T47D (cell line): ENCODE results near the gene CTAG1A.
"Not testable (repeated sequence)": the region's sequence is repeated elsewhere in the genome, so short reads cannot be mapped to it uniquely, and the experiment has no call there.

Experiments
- DNase-seq, 2 experiments: peaks; one replicate each; pipeline versions ENCODE4 v3.0.0 to v3.0.0-alpha.2; 2011 to 2012; ENCODE audit warnings: low read depth in 1 of 2, low spot score in 1 of 2
- JUND ChIP-seq: IDR thresholded peaks from 2 replicates; pipeline ENCODE4 v1.6.1; 2012; ENCODE audit warnings: low read depth
- in situ Hi-C: cut with HindIII; loops from 2 replicates; pipeline ENCODE4 v1.10.0; 2016; ENCODE audit warnings: low sequenced_read_pairs, low pct_unique_long_range_greater_than_20kb

The CTAG1A gene

DNA sequence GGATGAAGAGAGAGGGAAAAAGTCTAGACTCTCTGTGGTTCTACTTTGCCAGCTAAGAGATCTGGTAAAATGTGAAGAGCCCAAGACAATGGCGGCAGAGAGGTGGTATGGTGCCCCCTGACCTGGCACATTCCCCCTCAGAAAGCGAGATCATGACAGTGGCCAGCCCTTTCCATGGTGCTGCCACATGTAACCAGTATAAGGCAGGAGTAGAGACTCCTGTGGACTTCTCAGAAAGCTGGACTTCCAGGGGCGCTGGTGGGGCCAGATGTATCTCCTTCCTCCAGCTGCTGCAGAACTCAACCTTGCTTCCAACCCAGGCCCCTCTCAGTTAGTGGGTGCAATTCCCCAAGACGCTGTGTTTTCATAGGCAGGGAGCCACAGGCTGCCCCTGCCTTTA, 9.6 kb downstream of the CTAG1A start:
- no peak for DNase-seq
- in situ Hi-C loops = no loop called here
- no peak for TF ChIP-seq JUND

DNA sequence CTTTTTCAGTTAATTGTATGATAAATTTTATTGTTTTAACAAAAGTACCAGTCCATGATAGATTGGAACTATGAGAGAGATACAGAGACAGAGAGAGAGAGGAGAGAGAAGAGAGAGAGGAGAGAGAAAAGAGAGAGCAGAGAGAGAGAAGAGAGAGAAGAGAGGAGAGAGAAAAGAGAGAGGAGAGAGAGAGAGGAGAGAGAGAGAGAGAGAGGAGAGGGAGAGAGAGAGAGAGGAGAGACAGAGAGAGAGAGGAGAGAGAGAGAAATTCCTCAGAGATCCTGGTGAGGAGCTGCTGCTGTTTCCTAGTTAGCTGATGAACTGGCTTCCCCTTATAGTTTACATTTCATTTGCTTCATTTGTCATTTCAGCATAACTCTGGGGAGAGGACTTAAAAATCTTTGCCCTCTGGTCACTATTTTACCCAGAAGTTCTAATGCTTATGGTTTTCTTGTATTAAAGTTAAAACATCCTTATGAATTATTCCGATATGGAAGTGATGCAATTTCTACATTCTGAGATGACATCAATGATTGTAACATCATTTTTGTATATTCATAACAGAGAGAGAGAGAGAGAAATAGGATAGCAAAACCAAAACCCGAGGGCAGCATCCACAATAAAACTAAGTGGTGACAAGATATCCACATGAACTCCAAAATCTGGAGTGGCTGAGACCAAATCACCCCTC, 10.8 kb downstream of the CTAG1A start:
- in situ Hi-C loops = no loop called here
- TF ChIP-seq JUND = no peak
- no peak for DNase-seq

DNA sequence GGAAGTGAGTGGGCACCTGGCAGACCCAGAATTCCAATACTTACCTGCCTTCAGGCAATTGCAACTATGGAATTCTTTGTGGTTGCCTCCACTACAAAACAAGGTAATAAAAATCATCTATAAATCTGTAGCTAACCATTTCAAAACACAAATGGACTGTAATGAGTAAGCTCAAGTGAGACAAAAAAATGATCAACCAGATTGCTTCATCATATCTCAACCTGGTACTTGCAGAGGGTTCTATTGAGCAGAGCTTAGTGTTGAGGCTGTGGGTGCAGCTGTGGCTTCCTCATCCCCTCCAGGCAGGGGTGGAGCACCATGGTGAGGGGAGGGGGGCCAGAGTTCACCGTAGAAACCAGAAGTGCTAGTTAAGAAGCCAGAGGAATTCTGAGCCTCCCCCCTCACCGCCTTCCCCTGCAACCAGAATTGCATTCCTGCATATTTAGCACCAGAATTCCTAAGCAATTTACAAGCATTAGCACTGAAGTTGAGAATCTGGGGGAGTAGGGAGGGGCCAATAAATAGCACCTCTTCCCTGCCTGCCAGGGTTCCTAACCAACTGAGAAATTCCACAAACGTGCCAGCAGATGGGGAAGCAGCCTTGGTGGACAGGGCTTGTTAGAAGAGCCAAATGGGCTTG, 11.5 kb downstream of the CTAG1A start:
- in situ Hi-C loops = no loop called here
- TF ChIP-seq JUND = no peak
- peak; percentile 42 to 80 for DNase-seq

DNA sequence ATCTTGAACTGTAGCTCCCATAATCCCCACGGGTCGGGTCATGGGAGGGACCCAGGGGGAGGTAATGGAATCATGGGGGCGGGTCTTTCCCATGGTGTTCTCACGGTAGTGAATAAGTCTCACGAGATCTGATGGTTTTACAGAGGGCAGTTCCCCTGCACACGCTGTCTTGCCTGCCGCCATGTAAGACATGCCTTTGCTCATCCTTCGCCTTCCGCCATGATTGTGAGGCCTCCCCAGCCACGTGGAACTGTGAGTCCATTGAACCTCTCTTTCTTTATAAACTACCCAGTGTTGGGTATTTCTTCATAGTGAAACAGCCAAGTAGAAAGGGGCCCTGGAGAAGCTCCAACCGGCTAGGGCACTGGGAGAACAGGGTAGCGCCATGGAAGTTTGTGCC, 12.3 kb downstream of the CTAG1A start:
- no peak for DNase-seq
- in situ Hi-C loops = no loop called here
- TF ChIP-seq JUND = no peak

DNA sequence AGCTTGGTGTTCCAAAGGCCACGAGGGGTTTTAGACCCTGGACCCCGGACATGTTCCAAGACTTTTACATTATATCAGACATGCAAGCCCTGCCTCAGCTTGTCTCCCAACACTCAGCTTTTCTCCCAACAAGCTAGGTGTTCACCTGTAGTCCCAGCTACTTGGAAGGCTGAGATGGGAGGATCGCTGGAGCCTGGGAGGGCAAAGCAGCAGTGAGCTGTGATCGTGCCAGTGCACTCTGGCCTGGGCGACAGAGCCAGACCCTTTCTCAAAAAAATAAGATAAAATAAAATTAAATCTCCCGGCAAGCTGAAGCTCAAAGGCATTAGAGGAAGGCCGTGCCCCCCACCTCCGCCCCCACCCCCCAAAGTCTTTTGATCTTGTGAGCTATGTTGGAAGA, 13.7 kb downstream of the CTAG1A start:
- no peak for DNase-seq
- no peak for TF ChIP-seq JUND
- in situ Hi-C loops = no loop called here

DNA sequence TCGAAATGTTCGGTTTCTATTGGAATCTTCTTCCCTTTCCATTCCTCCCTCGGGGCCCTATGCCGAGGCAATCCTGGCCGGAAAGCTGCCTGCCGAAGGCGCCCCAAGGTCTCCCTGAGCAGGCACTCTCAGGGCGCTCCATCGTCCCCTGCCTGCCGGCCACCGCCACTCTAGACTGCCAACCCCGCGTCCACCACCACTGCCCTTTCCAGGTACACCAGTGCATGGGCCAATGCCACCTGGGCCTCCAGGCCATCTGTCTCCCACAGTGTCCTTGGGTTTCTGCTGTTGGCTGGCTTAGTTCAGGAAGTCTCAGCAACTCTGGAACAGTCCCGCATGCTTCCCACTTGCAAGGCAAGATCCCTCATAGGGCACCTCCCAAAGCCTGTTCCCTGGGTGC, 14.6 kb downstream of the CTAG1A start:
- in situ Hi-C loops = no loop called here
- TF ChIP-seq JUND = no peak
- DNase-seq = no peak

DNA sequence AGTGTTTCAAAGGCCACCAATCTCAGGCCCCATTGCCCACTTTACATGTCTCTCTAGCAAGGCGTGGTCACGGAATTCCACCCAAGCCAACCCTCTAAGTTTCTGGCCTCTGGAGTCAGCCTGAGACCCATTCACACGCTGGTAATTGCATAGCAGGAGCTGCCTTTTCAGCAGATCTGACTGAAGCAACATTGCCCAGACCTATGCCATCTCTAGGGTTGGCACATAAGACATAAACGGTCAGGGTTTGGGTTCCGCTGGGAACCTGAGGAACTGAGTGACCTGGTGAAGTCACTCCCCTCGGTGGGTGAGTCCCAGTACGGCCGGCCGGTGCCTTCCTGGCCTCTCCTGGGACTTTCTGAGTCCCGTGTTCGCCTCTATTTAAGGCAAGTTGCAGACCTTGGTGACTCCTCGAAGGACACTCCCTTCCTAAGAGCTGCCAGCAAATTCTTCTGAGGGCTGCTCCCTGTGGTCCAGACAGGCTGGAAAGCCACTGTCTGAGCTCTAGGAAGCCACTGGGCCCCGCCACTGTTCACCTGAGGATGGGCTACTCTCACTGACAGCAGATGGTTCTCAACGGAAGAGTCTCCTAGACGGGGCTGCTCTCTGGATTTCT, 15.9 kb downstream of the CTAG1A start:
- in situ Hi-C loops = no loop called here
- DNase-seq = no peak
- no peak for TF ChIP-seq JUND

DNA sequence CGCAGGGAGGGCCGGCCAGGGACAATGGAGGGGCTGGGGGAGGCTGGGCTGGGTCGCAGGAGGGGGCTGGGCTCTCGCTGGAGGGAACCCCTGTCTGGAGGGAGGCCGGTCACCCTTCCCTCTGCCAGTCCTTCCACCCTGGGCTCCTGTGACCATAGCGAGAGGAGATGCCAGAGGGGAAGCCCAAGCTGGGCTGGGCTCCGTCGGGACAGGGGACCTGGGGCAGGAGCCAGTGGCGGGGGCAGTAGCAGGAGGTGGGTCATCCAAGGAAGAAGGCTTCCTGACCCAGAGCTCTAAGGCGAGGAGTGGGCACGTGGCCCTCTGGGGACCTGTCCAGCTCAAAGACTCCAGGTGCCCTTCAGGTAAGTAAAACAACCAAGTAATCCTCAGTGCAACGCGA, 17.3 kb downstream of the CTAG1A start:
- in situ Hi-C loops = no loop called here
- TF ChIP-seq JUND = no peak
- no peak for DNase-seq

DNA sequence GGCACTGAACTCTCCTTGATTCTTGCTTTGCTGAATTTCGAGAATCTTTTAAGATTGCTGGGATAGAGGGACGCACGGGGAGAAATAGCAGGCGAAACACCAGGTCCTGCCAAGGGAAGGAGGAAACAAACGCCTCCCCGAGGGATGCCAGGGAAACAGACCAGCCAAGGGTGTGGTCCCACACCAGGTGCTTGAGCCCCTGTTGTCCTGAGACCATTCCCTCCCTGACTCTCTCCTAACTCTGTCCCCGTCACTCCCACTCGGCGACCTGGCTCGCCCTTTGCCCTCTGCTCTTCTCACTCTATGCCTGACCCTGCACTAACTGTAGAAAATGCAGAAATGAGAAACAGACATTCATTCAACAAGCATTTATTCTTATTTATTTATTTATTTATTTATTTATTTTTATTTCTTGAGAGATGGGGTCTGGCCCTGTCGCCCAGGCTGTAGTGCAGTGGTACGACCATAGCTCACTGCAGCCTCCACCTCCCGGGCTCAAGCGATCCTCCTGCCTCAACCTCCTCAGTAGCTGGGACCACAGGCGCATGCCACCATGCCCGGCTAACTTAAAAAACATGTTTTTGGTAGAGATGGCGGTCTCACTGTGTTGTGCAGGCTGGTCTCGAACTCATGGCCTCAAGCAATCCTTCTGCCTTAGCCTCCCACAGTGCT, 18.0 kb downstream of the CTAG1A start:
- no peak for DNase-seq
- TF ChIP-seq JUND = no peak
- in situ Hi-C loops = no loop called here

DNA sequence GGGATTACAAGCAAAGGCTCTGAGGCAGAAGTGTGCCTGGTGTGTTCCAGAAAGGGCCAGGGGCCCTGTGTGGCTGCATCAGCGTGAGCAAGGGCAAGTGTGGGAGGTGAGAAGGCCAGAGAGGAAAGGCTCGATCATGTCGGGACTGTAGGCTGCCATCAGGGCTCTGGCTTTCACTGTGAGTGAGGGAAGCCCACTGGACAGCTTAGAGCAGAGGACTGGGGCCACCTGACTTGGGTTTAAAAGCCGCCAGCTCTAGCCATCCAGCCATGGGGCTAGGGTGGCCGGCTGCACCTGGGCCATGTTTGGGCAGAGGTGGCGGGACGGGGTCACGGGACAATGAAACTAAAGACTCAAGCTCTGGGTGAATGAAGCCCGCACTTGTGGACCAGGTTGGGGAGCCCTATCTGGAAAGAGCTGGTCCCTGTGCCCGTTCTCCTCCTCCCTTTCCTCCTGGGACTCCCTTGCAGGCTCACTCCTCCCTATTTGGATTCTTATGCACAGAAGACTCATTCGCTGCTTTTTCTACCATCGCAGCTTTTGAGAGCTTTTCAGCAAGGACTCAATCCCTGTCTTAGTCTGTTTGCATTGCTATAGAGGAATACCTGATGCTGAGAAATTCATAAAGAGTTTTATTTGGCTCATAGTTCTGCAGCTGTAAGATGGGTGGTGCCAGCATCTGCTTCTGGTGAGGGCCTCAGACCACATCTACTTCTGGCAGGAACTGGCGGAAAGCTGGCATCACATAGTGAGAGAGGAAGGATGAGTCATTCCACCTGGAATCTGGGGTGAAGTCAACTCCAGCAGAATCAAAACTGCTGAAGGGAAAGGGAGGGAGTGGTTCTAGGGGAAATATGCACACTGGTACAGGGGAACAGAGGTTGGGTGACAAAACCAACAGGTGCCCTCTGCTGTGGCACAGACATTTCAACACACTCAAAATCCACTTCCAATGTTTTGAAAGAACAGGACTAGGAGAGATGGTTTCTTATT, 18.8 kb downstream of the CTAG1A start:
- no peak for DNase-seq
- TF ChIP-seq JUND = no peak
- in situ Hi-C loops = no loop called here

DNA sequence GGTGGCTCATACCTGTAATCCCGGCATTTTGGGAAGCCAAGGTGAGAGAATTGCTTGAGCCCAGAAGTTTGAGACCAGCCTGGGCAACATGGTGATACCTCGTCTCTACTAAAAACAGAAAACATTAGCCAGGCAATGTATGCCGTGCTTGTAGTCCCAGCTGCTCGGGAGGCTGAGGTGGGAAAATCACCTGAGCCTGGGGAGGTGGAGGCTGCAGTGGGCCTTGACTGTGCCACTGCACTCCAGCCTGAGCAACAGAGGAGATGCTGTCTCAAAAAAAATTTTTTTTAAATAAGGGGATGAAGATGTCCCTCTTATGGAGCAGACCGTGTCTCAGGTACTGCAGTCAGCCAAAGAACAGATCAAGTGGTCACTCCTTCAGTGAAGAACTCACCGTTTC, 20.6 kb downstream of the CTAG1A start:
- no peak for TF ChIP-seq JUND
- in situ Hi-C loops = no loop called here
- no peak for DNase-seq

DNA sequence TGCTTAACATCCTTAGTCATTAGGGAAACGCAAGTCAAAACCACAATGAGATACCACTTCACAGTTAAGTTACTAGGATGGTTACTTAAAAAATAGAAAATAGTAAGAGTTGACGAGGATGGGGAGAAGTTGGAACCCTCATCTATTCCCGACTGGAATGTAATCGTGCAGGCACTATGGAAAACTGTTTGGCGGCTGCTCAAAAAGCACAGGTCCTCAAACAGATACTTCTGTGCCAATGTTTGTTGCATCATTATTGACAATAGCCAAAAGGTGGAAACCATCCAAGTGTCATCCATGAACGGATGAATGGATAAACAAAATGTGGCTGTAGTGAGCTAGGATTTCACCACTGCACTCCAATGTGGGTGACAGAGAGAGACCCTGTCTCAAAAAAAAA, 22.4 kb downstream of the CTAG1A start:
- in situ Hi-C loops = no loop called here
- peak in 1 of 2 experiments; percentile 64 for DNase-seq
- TF ChIP-seq JUND = no peak

DNA sequence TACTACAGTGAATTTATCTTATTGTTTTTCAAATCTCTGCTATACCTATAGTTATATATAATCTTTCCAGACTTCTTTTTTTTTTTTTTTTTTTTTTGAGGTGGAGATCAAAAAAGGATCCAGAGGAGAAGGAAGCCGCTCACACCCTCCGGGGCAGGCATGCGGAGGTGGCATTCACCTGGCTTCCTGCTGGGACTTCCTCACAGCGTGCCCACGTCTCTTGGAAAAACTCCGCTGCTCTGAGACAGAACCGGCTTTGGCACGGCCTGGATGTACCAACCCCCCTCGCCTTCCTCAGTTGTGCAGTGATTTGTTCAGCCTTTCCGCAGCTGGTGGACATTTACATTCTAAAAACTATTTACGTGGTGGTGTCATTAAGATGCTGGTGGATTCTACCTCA, 23.0 kb downstream of the CTAG1A start:
- in situ Hi-C loops, DNase-seq: not testable (repeated sequence)

DNA sequence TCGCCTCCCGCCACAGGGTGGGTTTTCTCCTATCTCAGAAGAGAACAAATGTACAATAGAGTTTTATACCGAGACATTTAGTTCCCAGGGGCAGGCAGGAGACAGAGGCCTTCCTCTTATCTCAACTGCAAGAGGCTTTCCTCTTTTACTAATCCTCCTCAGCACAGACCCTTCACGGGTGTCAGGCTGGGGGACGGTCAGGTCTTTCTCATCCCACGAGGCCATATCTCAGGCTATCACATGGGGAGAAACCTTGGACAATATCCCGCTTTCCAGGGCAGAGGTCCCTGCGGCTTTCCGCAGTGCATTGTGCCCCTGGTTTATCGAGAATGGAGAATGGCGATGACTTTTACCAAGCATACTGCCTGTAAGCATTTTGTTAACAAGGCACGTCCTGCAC, 23.9 kb downstream of the CTAG1A start:
- DNase-seq, in situ Hi-C loops: not testable (repeated sequence)

DNA sequence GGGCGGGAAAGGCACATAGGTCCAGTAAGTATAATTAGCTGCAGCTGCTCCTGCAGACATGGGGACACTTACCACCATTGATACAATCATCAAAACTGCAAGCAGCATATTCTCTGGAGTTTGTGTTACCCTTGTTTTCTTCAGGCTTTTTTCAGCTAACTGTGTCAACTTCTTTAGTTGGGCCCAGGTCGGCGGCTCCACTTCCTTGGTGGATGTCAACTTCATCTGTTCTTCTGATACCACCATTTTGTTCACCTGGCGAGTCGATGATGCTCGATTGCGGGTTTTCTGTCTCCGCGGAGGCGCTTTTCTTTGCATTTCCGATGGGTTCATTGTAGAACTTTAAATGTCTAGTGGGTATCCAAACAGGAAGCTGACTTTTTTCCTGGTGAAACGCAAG, 26.2 kb downstream of the CTAG1A start:
- DNase-seq, in situ Hi-C loops: not testable (repeated sequence)

DNA sequence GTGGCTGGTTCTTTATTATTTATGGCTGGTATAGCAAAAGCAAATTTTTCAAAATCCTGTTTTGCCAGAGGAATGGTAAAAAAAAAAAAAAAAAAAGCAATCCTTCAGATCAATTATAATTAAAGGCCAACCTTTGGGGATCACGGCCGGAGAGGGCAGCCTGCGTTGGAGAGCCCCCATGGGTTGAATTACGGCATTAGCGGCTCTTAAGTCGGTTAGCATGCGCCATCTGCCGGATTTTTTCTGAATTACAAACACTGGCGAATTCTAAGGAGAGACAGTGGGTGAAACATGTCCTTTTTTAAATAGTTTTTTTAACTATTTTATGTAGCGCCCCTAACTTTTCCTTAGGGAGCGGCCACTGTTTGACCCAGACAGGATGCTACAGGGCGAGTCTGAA, 28.7 kb downstream of the CTAG1A start:
- in situ Hi-C loops = not testable (repeated sequence)

More for the DNA sequence above, 28.7 kb downstream of the CTAG1A start:
- not testable (repeated sequence) for DNase-seq
